HepG2 (cell line): ENCODE measurements around the gene RAB34. TPM values are rescaled to one million over a fixed set of nuclear protein-coding genes. Genes with fewer than 3 reads are reported as not detected.

Source experiments
- HDAC6 ChIP-seq: fragments of 200-600 bp; sonication (generic); IDR thresholded peaks from 2 replicates; pipeline ENCODE4 v1.7.0; 2017; ENCODE audit warnings: mild to moderate bottlenecking, antibody characterized with exemption, low read length, low read depth
- IKZF1 ChIP-seq: fragments of 450-650 bp; IDR thresholded peaks from 2 replicates; pipeline ENCODE4 v1.7.1; 2016
- IRX3 ChIP-seq: sonication (generic); formaldehyde crosslinking; IDR thresholded peaks from 2 replicates; pipeline ENCODE4 v1.8.1; 2023; ENCODE audit warnings: mild to moderate bottlenecking, low read depth, missing genetic modification reagents, borderline replicate concordance
- KAT7 ChIP-seq: IDR thresholded peaks from 2 replicates; pipeline ENCODE4 v1.6.1; 2018; ENCODE audit warnings: borderline replicate concordance, missing compliant biosample characterization
- MED1 ChIP-seq: sonication (generic); formaldehyde crosslinking; IDR thresholded peaks from 2 replicates; pipeline ENCODE4 v1.4.0; 2020; ENCODE audit warnings: missing genetic modification reagents
- MEF2D ChIP-seq: sonication (generic); formaldehyde crosslinking; IDR thresholded peaks from 2 replicates; pipeline ENCODE4 v1.5.1; 2020; ENCODE audit warnings: mild to moderate bottlenecking, missing genetic modification reagents
- MIER3 ChIP-seq: IDR thresholded peaks from 2 replicates; pipeline ENCODE4 v1.6.1; 2016; ENCODE audit warnings: missing compliant biosample characterization, borderline replicate concordance
- MIXL1 ChIP-seq: IDR thresholded peaks from 2 replicates; pipeline ENCODE4 v1.6.1; 2016
- MXI1 ChIP-seq: IDR thresholded peaks from 3 replicates; pipeline ENCODE4 v1.6.1; 2012; ENCODE audit warnings: low read depth, low read length, inconsistent platforms, borderline replicate concordance
- NFYC ChIP-seq: IDR thresholded peaks from 2 replicates; pipeline ENCODE4 v1.6.1; 2016; ENCODE audit warnings: missing genetic modification reagents, missing compliant biosample characterization
- NR1H2 ChIP-seq: sonication (generic); formaldehyde crosslinking; IDR thresholded peaks from 2 replicates; pipeline ENCODE4 v1.8.1; 2022; ENCODE audit warnings: low read depth, missing genetic modification reagents, borderline replicate concordance
- POLR2AphosphoS2 ChIP-seq: IDR thresholded peaks from 2 replicates; pipeline ENCODE4 v1.6.1; 2011; ENCODE audit warnings: low read depth, low read length, improper control_type of control experiment
- REPIN1 ChIP-seq: sonication (generic); formaldehyde crosslinking; IDR thresholded peaks from 2 replicates; pipeline ENCODE4 v1.8.0; 2022; ENCODE audit warnings: missing genetic modification reagents, low read depth, mild to moderate bottlenecking, borderline replicate concordance
- RXRA ChIP-seq: sonication (generic); formaldehyde crosslinking; IDR thresholded peaks from 2 replicates; pipeline ENCODE4 v1.5.1; 2020; ENCODE audit warnings: missing genetic modification reagents
- SMAD3 ChIP-seq: sonication (generic); formaldehyde crosslinking; IDR thresholded peaks from 2 replicates; pipeline ENCODE4 v1.4.0; 2020; ENCODE audit warnings: missing genetic modification reagents
- SNAPC2 ChIP-seq: sonication (generic); formaldehyde crosslinking; IDR thresholded peaks from 2 replicates; pipeline ENCODE4 v1.8.1; 2022; ENCODE audit warnings: mild to moderate bottlenecking, missing genetic modification reagents
- SUZ12 ChIP-seq: fragments of 150-350 bp; IDR thresholded peaks from 2 replicates; pipeline ENCODE4 v1.6.1; 2014; ENCODE audit warnings: low read depth, low read length
- TBL1XR1 ChIP-seq: fragments of 150-350 bp; IDR thresholded peaks from 2 replicates; pipeline ENCODE4 v1.6.1; 2014; ENCODE audit warnings: borderline replicate concordance, low read length; ENCODE audit not compliant: partially characterized antibody
- XRCC5 ChIP-seq: fragments of 200-400 bp; formaldehyde crosslinking; optimal IDR thresholded peaks from 2 replicates; pipeline ENCODE3; 2017; ENCODE audit warnings: mild to moderate bottlenecking, low read length
- ZNF138 ChIP-seq: sonication (generic); formaldehyde crosslinking; IDR thresholded peaks from 2 replicates; pipeline ENCODE4 v1.5.0; 2020; ENCODE audit warnings: mild to moderate bottlenecking, low read depth, missing genetic modification reagents
- ZNF224 ChIP-seq: sonication (generic); formaldehyde crosslinking; IDR thresholded peaks from 2 replicates; pipeline ENCODE4 v1.5.0; 2020; ENCODE audit warnings: mild to moderate bottlenecking, missing genetic modification reagents
- ZNF30 ChIP-seq: sonication (generic); formaldehyde crosslinking; IDR thresholded peaks from 2 replicates; pipeline ENCODE4 v1.5.0; 2020; ENCODE audit warnings: mild to moderate bottlenecking, missing genetic modification reagents
- ZNF484 ChIP-seq: sonication (generic); formaldehyde crosslinking; IDR thresholded peaks from 2 replicates; pipeline ENCODE4 v1.5.1; 2020; ENCODE audit warnings: mild to moderate bottlenecking, low read depth, missing genetic modification reagents, borderline replicate concordance
- ZNF572 ChIP-seq: sonication (generic); formaldehyde crosslinking; IDR thresholded peaks from 2 replicates; pipeline ENCODE4 v1.5.1; 2020; ENCODE audit warnings: mild to moderate bottlenecking, missing genetic modification reagents
- ZNF703 ChIP-seq: sonication (generic); formaldehyde crosslinking; IDR thresholded peaks from 2 replicates; pipeline ENCODE4 v1.5.1; 2020; ENCODE audit warnings: missing genetic modification reagents, mild to moderate bottlenecking, moderate library complexity, borderline replicate concordance
- ZNF781 ChIP-seq: sonication (generic); formaldehyde crosslinking; IDR thresholded peaks from 2 replicates; pipeline ENCODE4 v1.5.1; 2020; ENCODE audit warnings: borderline replicate concordance, mild to moderate bottlenecking, missing genetic modification reagents; ENCODE audit errors: not compliant biosample characterization
- polyA plus RNA-seq, 8 experiments: library from polyadenylated mRNA; depleted of rRNA in 3 of 8; stranded (reverse) in 7 of 8; unstranded in 1 of 8; fragments of >200 nt; fragmentation: Illumina TruSeq in 4 of 8; extraction: Trizol in 4 of 8; gene quantifications; 2 replicates each; pipeline versions ENCODE4 v1.2.1 to v1.2.3, GENCODE V29; 2011 to 2016; ENCODE audit warnings: low read depth in 4 of 8, missing spikeins in 1 of 8, mixed read lengths in 1 of 8; ENCODE audit not compliant: insufficient read depth in 1 of 8
- total RNA-seq, 5 experiments: library from RNA; depleted of rRNA; stranded (reverse); fragments of >200 nt; fragmentation: Illumina TruSeq; extraction: Trizol; gene quantifications; 2 replicates each; pipeline ENCODE4 v1.2.3, GENCODE V29; 2016; ENCODE audit warnings: low read depth in 1 of 5
- TF ChIP-seq, protein P1 (sequence below): sonication (generic); formaldehyde crosslinking; IDR thresholded peaks from 2 replicates; pipeline ENCODE4 v1.5.0; 2020; ENCODE audit warnings: missing genetic modification reagents, mild to moderate bottlenecking, borderline replicate concordance
- TF ChIP-seq, protein P2 (sequence below): sonication (generic); formaldehyde crosslinking; IDR thresholded peaks from 2 replicates; pipeline ENCODE4 v1.4.0; 2020; ENCODE audit warnings: missing genetic modification reagents, borderline replicate concordance

RAB34 gene
- total and polyA plus RNA-seq, 2 of the 13 experiments (the other 11 are each of a cell fraction or from before 2014, with no cell fraction given) = 0.49 TPM; not detected in 1

DNA sequence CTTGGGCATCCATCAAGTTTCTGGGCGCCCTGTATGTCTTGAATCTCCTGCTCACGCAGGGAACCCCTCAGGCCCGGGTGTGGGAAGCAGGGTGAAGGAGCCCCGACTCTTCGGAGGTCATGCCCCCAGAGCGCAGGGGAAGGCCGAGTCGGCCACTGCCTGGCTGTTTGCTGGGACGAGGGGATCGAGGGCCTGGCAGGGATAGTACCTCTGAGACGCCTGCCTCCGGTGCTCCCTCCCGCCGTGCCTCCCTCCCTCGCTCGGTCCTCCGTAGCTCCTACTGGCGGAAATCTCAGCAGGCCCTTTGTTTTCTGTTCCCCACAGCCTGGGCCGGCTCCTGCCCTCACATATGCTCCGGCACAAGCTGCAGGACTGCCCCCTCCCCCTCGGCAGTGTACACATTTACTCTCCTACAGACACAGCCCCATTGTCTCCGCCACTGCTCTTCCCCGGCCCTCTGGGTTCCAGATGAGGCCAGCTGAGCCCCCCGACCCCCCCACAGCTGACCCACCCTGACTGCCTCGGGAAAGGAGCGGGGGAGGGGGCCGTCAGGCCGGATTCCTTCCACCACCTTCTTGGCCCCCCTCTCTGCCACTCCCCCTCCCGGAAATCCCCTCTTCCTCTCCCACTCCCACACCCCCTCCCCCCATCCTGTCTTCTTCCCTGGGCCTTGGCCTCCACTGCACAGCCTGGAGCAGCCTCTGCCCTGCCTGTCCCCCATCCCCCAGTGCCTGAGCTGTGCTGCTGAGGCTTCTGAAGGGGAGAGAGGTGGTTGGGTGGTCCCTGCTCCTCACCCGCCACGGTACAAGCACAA, 27.5 kb upstream of the RAB34 start (continued):
- TF ChIP-seq HDAC6 = no peak
- TF ChIP-seq ZNF781 (CRISPR knock-in tag) = no peak
- TF ChIP-seq MIER3 (CRISPR knock-in tag) = no peak
- no peak for TF ChIP-seq IKZF1
- TF ChIP-seq KAT7 = no peak
- TF ChIP-seq MED1 (CRISPR knock-in tag) = peak; percentile 32; the same call in 1 of the 2 replicates
- TF ChIP-seq ZNF224 = no peak
- TF ChIP-seq NFYC (CRISPR knock-in tag) = no peak
- TF ChIP-seq ZNF703 (CRISPR knock-in tag) = no peak
- TF ChIP-seq SUZ12 = no peak
- TF ChIP-seq ZNF572 (CRISPR knock-in tag) = no peak; the same call in 1 of the 2 replicates
- TF ChIP-seq ZNF484 = no peak
- no peak for TF ChIP-seq SMAD3
- TF ChIP-seq SNAPC2 = no peak
- TF ChIP-seq NR1H2 = no peak
- no peak for TF ChIP-seq IRX3
- TF ChIP-seq ZNF30 (CRISPR knock-in tag) = no peak
- no peak for TF ChIP-seq TBL1XR1
- TF ChIP-seq, protein P1, sequence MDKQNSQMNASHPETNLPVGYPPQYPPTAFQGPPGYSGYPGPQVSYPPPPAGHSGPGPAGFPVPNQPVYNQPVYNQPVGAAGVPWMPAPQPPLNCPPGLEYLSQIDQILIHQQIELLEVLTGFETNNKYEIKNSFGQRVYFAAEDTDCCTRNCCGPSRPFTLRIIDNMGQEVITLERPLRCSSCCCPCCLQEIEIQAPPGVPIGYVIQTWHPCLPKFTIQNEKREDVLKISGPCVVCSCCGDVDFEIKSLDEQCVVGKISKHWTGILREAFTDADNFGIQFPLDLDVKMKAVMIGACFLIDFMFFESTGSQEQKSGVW (CRISPR knock-in tag) = no peak
- TF ChIP-seq REPIN1 = no peak
- TF ChIP-seq MXI1 = peak; percentile 62; the same call in 1 of the 3 replicates
- TF ChIP-seq POLR2AphosphoS2 = no peak; the same call in 1 of the 2 replicates
- TF ChIP-seq RXRA (CRISPR knock-in tag) = peak; percentile 72
- no peak for TF ChIP-seq MIXL1 (CRISPR knock-in tag)
- no peak for TF ChIP-seq XRCC5
- TF ChIP-seq ZNF138 (CRISPR knock-in tag) = no peak
- TF ChIP-seq, protein P2, sequence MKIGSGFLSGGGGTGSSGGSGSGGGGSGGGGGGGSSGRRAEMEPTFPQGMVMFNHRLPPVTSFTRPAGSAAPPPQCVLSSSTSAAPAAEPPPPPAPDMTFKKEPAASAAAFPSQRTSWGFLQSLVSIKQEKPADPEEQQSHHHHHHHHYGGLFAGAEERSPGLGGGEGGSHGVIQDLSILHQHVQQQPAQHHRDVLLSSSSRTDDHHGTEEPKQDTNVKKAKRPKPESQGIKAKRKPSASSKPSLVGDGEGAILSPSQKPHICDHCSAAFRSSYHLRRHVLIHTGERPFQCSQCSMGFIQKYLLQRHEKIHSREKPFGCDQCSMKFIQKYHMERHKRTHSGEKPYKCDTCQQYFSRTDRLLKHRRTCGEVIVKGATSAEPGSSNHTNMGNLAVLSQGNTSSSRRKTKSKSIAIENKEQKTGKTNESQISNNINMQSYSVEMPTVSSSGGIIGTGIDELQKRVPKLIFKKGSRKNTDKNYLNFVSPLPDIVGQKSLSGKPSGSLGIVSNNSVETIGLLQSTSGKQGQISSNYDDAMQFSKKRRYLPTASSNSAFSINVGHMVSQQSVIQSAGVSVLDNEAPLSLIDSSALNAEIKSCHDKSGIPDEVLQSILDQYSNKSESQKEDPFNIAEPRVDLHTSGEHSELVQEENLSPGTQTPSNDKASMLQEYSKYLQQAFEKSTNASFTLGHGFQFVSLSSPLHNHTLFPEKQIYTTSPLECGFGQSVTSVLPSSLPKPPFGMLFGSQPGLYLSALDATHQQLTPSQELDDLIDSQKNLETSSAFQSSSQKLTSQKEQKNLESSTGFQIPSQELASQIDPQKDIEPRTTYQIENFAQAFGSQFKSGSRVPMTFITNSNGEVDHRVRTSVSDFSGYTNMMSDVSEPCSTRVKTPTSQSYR = peak; percentile 94
- no peak for TF ChIP-seq MEF2D (CRISPR knock-in tag)
